GM18507 (cell line): ENCODE results near the gene CDK14.
"Not testable (repeated sequence)": the region's sequence is repeated elsewhere in the genome, so short reads cannot be mapped to it uniquely, and the experiment has no call there.

Source experiments
- DNase-seq: peaks from one replicate; pipeline ENCODE4 v3.0.0; 2011; ENCODE audit warnings: low read depth; ENCODE audit not compliant: insufficient read length; ENCODE audit errors: extremely low spot score
- FAIRE-seq: peaks from 2 replicates; lab custom pipeline; 2011; peaks lifted over from hg19 to GRCh38; lab: Jason Lieb, UNC

Gene CDK14

GRCh38 chr7:90766814-90767564 is 170.9 kb downstream of the CDK14 start:
- DNase-seq (no peak), FAIRE-seq (no peak)

- FAIRE-seq: no peak
- no peak for DNase-seq
Measured at GRCh38 chr7:90768301-90768700, 172.2 kb downstream of the CDK14 start.

GRCh38 chr7:90769036-90769435 is 172.9 kb downstream of the CDK14 start:
- FAIRE-seq: no peak

GRCh38 chr7:90769566-90769965 is 173.4 kb downstream of the CDK14 start:
- DNase-seq, FAIRE-seq: not testable (repeated sequence)

More at GRCh38 chr7:90769036-90769435, 172.9 kb downstream of the CDK14 start:
- no peak for DNase-seq

- FAIRE-seq: no peak
- no peak for DNase-seq
Measured at GRCh38 chr7:90771281-90771680, 175.2 kb downstream of the CDK14 start.

GRCh38 chr7:90772410-90772809 is 176.3 kb downstream of the CDK14 start:
- DNase-seq (no peak), FAIRE-seq (peak; percentile 57)

- FAIRE-seq: peak; percentile 82
- DNase-seq: no peak
Measured at GRCh38 chr7:90773269-90773668, 177.1 kb downstream of the CDK14 start.

GRCh38 chr7:90774706-90775105 is 178.6 kb downstream of the CDK14 start:
- FAIRE-seq (peak; percentile 67), DNase-seq (no peak)

GRCh38 chr7:90775383-90775965 is 179.4 kb downstream of the CDK14 start:
- FAIRE-seq (peak; percentile 39), DNase-seq (no peak)

- peak; percentile 83 for FAIRE-seq
- no peak for DNase-seq
Measured at GRCh38 chr7:90777041-90777440, 180.9 kb downstream of the CDK14 start.

GRCh38 chr7:90777465-90777864 is 181.3 kb downstream of the CDK14 start:
- FAIRE-seq (no peak), DNase-seq (no peak)

GRCh38 chr7:90777886-90778285 is 181.8 kb downstream of the CDK14 start:
- DNase-seq: no peak

GRCh38 chr7:90788052-90788451 is 191.9 kb downstream of the CDK14 start:
- DNase-seq: no peak
- peak; percentile 21 for FAIRE-seq

More at GRCh38 chr7:90777886-90778285, 181.8 kb downstream of the CDK14 start:
- FAIRE-seq: peak; percentile 31

- FAIRE-seq: no peak
- DNase-seq: no peak
Measured at GRCh38 chr7:90789736-90790306, 193.7 kb downstream of the CDK14 start.

GRCh38 chr7:90791596-90791995 is 195.5 kb downstream of the CDK14 start:
- FAIRE-seq (no peak), DNase-seq (no peak)

- DNase-seq: no peak
- FAIRE-seq: no peak
Measured at GRCh38 chr7:90792301-90792700, 196.2 kb downstream of the CDK14 start.

- not testable (repeated sequence) for DNase-seq, FAIRE-seq
Measured at GRCh38 chr7:90794234-90794633, 198.1 kb downstream of the CDK14 start.

- no peak for FAIRE-seq
- DNase-seq: no peak
Measured at GRCh38 chr7:90797596-90797995, 201.5 kb downstream of the CDK14 start.

GRCh38 chr7:90804370-90804769 is 208.2 kb downstream of the CDK14 start:
- FAIRE-seq: no peak

GRCh38 chr7:90815552-90815951 is 219.4 kb downstream of the CDK14 start:
- not testable (repeated sequence) for FAIRE-seq, DNase-seq

More at GRCh38 chr7:90804370-90804769, 208.2 kb downstream of the CDK14 start:
- DNase-seq: no peak
